ENCODE results near the gene SLC25A51.

DNA sequence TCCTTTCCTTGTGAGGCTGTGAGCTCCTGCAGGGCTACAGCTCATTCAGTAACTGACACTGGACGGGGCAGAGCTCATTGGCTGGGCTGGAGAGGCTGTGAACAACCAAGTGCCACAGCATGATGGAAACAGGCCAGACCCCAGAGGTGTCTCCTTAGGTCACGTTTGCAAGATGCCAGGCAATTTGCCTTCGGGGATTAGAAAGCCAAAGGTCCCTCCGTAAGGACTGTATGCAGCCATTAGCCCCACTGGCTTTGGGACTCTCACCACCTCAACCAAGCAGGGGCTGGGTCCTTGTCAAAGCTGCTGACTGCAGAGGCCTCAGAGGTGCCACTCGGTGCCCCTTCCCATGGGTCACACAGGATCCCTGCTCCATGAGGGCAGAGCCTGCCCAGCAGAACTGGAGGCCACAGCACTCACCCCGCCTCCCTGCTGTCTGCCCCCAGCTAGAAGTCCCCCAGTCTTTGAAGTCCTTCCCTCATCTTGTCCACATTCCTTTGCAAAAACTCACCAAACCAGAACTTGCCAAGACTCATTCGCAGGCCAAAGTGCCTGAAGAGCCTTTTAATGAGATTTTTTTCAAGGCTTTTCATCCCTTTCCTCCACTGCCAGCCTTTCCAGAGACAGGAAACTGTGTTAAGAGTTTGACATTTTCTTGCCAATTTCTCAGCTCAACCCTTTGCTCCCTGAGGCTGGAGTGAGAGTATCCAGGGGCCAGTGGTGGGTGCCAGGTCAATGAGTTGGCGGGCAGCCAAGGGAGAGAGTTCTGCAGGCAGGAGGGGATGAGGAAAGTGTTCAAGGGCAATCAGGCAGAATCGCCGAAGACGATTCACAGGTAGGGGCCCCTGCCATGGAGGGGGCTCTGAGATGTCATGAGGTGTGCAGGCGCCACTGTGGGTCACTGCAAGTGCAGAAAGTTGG, 39.7 kb upstream of the SLC25A51 start:
- TF ChIP-seq, protein P1, sequence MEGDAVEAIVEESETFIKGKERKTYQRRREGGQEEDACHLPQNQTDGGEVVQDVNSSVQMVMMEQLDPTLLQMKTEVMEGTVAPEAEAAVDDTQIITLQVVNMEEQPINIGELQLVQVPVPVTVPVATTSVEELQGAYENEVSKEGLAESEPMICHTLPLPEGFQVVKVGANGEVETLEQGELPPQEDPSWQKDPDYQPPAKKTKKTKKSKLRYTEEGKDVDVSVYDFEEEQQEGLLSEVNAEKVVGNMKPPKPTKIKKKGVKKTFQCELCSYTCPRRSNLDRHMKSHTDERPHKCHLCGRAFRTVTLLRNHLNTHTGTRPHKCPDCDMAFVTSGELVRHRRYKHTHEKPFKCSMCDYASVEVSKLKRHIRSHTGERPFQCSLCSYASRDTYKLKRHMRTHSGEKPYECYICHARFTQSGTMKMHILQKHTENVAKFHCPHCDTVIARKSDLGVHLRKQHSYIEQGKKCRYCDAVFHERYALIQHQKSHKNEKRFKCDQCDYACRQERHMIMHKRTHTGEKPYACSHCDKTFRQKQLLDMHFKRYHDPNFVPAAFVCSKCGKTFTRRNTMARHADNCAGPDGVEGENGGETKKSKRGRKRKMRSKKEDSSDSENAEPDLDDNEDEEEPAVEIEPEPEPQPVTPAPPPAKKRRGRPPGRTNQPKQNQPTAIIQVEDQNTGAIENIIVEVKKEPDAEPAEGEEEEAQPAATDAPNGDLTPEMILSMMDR (IDR thresholded peaks at IDR 0.05), result no peak
- TF ChIP-seq POLR2AphosphoS5 (IDR thresholded peaks at IDR 0.05; ENCODE audit: low read depth, low read length) (no peak), SIN3A (IDR thresholded peaks at IDR 0.05; ENCODE audit: borderline replicate concordance, insufficient read depth, low read depth, low read length) (no peak), TCF7L2 (IDR thresholded peaks at IDR 0.05; ENCODE audit: low read depth, low read length) (peak; percentile 54; the same call in 1 of the 2 replicates)
- TF ChIP-seq, protein P2, sequence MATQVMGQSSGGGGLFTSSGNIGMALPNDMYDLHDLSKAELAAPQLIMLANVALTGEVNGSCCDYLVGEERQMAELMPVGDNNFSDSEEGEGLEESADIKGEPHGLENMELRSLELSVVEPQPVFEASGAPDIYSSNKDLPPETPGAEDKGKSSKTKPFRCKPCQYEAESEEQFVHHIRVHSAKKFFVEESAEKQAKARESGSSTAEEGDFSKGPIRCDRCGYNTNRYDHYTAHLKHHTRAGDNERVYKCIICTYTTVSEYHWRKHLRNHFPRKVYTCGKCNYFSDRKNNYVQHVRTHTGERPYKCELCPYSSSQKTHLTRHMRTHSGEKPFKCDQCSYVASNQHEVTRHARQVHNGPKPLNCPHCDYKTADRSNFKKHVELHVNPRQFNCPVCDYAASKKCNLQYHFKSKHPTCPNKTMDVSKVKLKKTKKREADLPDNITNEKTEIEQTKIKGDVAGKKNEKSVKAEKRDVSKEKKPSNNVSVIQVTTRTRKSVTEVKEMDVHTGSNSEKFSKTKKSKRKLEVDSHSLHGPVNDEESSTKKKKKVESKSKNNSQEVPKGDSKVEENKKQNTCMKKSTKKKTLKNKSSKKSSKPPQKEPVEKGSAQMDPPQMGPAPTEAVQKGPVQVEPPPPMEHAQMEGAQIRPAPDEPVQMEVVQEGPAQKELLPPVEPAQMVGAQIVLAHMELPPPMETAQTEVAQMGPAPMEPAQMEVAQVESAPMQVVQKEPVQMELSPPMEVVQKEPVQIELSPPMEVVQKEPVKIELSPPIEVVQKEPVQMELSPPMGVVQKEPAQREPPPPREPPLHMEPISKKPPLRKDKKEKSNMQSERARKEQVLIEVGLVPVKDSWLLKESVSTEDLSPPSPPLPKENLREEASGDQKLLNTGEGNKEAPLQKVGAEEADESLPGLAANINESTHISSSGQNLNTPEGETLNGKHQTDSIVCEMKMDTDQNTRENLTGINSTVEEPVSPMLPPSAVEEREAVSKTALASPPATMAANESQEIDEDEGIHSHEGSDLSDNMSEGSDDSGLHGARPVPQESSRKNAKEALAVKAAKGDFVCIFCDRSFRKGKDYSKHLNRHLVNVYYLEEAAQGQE (IDR thresholded peaks at IDR 0.05; ENCODE audit: insufficient read depth in 1 of 2, low read depth in 2 of 2, low read length in 1 of 2), result no peak
